ENCODE measurements around the gene CACNG6. TPM values are rescaled to one million over a fixed set of nuclear protein-coding genes. Genes with fewer than 3 reads are reported as not detected.
A peak's percentile ranks its signal among the peaks of the same experiment; 100 is the strongest.

The CACNG6 gene
- total RNA-seq, 1 experiment from 2014 or later, result not detected

GRCh38 chr19:53953383-53953782 is 38.1 kb upstream of the CACNG6 start:
- no TSS peak for BruUV-seq (replicated peaks)
- TF ChIP-seq EZH2 (IDR thresholded peaks at IDR 0.05; ENCODE audit: borderline replicate concordance, low read depth, low read length, poor library complexity, severe bottlenecking), result no peak
- TF ChIP-seq CTCF (conservative IDR thresholded peaks at IDR 0.05; ENCODE audit: low read depth, low read length), result no peak
- Histone ChIP-seq H3K4me1 (ENCODE audit: insufficient read depth, low read length, poor library complexity, severe bottlenecking) (peaks cover 9% of the 10 kb centered on the region), H3K36me3 (ENCODE audit: insufficient read depth, low read length, poor library complexity, severe bottlenecking) (no peaks in the 10 kb centered on the region), H3K9me3 (ENCODE audit: low read depth, low read length, poor library complexity, severe bottlenecking) (no peaks in the 10 kb centered on the region), H3K27me3 (replicated peaks; ENCODE audit: insufficient read depth, low read depth, low read length, poor library complexity) (no peaks in the 10 kb centered on the region), H3K4me3 (ENCODE audit: low read depth, low read length, poor library complexity, severe bottlenecking) (no peak overlapping the region), H3K27ac (ENCODE audit: low read depth, low read length, poor library complexity, severe bottlenecking) (no peak overlapping the region)
- no peak for DNase-seq (ENCODE audit: low spot score)
- ChIA-PET POLR2A (ENCODE audit: low non-redundant PET) (no interaction called here), CTCF (no interaction called here)
- intact Hi-C loops (cut with micrococcal nuclease; ENCODE audit: unreplicated experiment), result no loop called here

GRCh38 chr19:53957448-53958167 is 33.8 kb upstream of the CACNG6 start:
- DNase-seq (ENCODE audit: low spot score), result no peak
- peaks cover 21% of the 10 kb centered on the region for H3K4me1 ChIP-seq (ENCODE audit: insufficient read depth, low read length, poor library complexity, severe bottlenecking)
- BruUV-seq (replicated peaks), result no TSS peak
- H3K4me3 ChIP-seq (ENCODE audit: low read depth, low read length, poor library complexity, severe bottlenecking), result no peak overlapping the region
- H3K27ac ChIP-seq (ENCODE audit: low read depth, low read length, poor library complexity, severe bottlenecking), result no peak overlapping the region
- TF ChIP-seq EZH2 (IDR thresholded peaks at IDR 0.05; ENCODE audit: borderline replicate concordance, low read depth, low read length, poor library complexity, severe bottlenecking), result no peak
- TF ChIP-seq CTCF (conservative IDR thresholded peaks at IDR 0.05; ENCODE audit: low read depth, low read length), result no peak
- ChIA-PET POLR2A (ENCODE audit: low non-redundant PET) (no interaction called here), CTCF (no interaction called here)
- intact Hi-C loops (cut with micrococcal nuclease; ENCODE audit: unreplicated experiment), result no loop called here
- no peaks in the 10 kb centered on the region for H3K9me3 ChIP-seq (ENCODE audit: low read depth, low read length, poor library complexity, severe bottlenecking)
- H3K36me3 ChIP-seq (ENCODE audit: insufficient read depth, low read length, poor library complexity, severe bottlenecking), result no peaks in the 10 kb centered on the region
- H3K27me3 ChIP-seq (replicated peaks; ENCODE audit: insufficient read depth, low read depth, low read length, poor library complexity), result peaks cover 13% of the 10 kb centered on the region

GRCh38 chr19:53958168-53958571 is 33.3 kb upstream of the CACNG6 start:
- ChIA-PET CTCF (no interaction called here), POLR2A (ENCODE audit: low non-redundant PET) (no interaction called here)
- no peaks in the 10 kb centered on the region for H3K9me3 ChIP-seq (ENCODE audit: low read depth, low read length, poor library complexity, severe bottlenecking)
- intact Hi-C loops (cut with micrococcal nuclease; ENCODE audit: unreplicated experiment), result no loop called here
- TF ChIP-seq CTCF (conservative IDR thresholded peaks at IDR 0.05; ENCODE audit: low read depth, low read length) (no peak), EZH2 (IDR thresholded peaks at IDR 0.05; ENCODE audit: borderline replicate concordance, low read depth, low read length, poor library complexity, severe bottlenecking) (no peak)
- H3K4me1 ChIP-seq (ENCODE audit: insufficient read depth, low read length, poor library complexity, severe bottlenecking), result peaks cover 21% of the 10 kb centered on the region
- H3K36me3 ChIP-seq (ENCODE audit: insufficient read depth, low read length, poor library complexity, severe bottlenecking), result no peaks in the 10 kb centered on the region
- no peak overlapping the region for H3K27ac ChIP-seq (ENCODE audit: low read depth, low read length, poor library complexity, severe bottlenecking)
- peaks cover 14% of the 10 kb centered on the region for H3K27me3 ChIP-seq (replicated peaks; ENCODE audit: insufficient read depth, low read depth, low read length, poor library complexity)
- BruUV-seq (replicated peaks), result no TSS peak
- peak; percentile 78 for DNase-seq (ENCODE audit: low spot score)
- no peak overlapping the region for H3K4me3 ChIP-seq (ENCODE audit: low read depth, low read length, poor library complexity, severe bottlenecking)
